Measurements from ENCODE around the gene SCAMP2.
A peak's percentile ranks its signal among the peaks of the same experiment; 100 is the strongest.
"Not testable (repeated sequence)": the region's sequence is repeated elsewhere in the genome, so short reads cannot be mapped to it uniquely, and the experiment has no call there.

SCAMP2 gene

GRCh38 chr15:74889883-74890664 lies 16.9 kb upstream of the SCAMP2 start, which contains the start of gene MPI:
TSS of gene MPI (plus strand) at chr15:74890042. CDS start at chr15:74890074, 32 bp downstream.
- peak; percentile 81 to 87 for DNase-seq

- DNase-seq: peak in 1 of 2 experiments; percentile 56
These were observed 16.3 kb upstream of the SCAMP2 start for GRCh38 chr15:74889390-74889882.

- no peak for DNase-seq
These were observed 15.6 kb upstream of the SCAMP2 start for GRCh38 chr15:74888716-74889115.

DNA sequence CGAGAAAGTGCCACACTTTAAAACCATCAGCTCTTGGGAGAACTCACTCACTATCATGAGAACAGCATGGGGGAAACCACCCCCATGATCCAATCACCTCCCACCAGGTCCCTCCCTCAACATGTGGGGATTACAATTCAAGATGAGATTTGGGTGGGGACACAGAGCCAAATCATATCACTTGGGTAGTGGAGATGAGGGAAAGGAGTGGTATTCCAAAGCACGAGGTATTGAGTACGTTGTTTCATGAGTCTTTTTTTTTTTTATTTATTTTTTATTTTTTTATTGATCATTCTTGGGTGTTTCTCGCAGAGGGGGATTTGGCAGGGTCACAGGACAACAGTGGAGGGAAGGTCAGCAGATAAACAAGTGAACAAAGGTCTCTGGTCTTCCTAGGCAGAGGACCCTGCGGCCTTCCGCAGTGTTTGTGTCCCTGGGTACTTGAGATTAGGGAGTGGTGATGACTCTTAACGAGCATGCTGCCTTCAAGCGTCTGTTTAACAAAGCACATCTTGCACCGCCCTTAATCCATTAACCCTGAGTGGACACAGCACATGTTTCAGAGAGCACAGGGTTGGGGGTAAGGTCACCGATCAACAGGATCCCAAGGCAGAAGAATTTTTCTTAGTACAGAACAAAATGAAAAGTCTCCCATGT lies 14.5 kb upstream of the SCAMP2 start:
- not testable (repeated sequence) for DNase-seq

DNA sequence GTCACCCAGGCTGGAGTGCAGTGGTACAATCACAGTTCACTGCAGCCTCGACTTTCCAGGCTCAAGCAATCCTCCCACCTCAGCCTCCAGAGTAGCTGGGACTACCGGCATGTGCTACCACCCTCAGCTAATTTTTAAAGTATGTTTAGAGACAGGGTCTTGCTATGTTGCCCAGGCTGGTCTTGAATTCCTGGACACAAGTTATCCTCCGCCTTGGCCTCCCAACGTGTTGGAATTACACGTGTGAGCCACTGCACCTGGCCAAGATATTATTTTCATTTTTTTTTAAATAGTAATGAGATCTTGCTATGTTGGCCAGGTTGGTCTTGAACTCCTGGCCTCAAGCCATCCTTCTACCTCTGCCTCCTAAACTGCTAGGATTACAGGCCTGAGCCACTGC lies 12.3 kb upstream of the SCAMP2 start:
- DNase-seq: no peak

- DNase-seq: no peak
These were observed 11.5 kb upstream of the SCAMP2 start for GRCh38 chr15:74884428-74885223.

- no peak for DNase-seq
These were observed 9.4 kb upstream of the SCAMP2 start for GRCh38 chr15:74882528-74882927.

DNA sequence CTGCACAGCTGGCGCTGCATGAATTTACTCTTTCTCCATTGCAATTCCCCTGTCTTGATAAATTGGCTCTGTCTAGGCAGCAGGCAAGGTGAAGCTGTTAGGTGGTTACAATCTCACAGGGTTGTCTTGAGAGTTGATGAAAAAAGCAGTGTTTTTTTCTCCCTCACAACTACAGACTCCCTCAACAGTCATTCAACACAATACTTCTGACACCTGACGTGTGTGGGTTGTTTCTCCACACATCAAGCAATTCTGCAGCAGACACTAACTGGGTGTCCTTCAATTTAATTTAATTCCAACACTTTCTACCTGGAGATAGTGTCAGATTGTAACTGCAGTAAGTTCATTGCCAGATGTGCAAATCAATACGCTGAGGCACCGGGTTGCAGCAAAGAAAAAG lies 5.1 kb upstream of the SCAMP2 start:
- no peak for DNase-seq

- peak in 1 of 2 experiments; percentile 24 for DNase-seq
These were observed 725 bp upstream of the SCAMP2 start for GRCh38 chr15:74873756-74874424.

DNA sequence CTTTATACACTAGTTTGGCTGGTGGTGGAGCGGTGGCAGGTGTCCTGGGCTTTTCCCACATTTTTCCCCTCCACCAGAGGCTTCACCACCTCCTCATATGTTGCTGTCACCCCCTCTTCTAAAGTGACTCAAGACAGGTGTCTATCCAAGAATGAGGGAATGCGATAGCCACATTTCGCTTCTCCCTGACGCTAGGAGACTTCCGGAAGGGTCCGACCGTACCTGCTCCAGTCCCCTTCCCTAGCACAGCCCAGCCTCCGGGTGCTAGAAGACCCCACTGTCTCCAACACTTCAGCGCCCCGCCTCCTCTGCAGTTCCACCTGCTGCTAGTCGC lies 496 bp downstream of the SCAMP2 start:
- DNase-seq: no peak

DNA sequence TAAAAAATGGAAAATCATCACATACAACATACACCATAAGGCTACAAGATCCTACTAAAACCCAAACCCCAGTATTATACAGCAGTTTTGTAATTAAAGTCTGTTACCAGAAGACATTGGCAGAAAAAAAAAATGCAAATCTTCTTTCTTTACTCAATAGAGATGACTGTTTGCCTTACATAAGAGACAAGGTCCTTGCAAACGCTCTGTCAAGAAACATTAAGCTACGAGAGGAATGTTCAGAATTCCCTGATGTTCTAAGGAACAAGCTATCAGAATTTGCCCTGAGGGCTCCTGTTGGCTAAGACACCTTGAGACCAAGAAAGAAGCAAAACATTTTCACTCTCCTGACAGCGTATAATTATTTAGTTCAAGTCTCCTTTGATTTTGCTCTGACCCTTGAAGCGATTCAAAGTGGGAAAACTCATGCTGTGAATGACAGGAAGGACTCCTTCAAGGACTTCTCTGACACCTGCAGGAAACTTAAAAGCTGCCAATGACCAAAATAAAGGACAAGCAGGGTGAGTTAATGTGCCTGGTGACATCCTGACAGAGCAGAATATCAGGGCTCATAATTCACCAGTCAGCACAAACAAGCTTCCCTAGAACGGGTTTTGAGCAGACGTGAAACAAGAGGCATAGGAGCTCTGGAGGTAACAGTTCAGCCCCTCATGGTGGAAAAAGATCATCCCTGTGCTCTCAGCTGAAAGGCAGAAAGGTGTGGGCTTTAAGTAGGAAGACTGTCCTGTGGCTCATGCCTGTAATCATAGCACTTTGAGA lies 2.5 kb downstream of the SCAMP2 start:
- DNase-seq: no peak

- DNase-seq: no peak
These were observed 3.3 kb downstream of the SCAMP2 start for GRCh38 chr15:74869726-74870407.

DNA sequence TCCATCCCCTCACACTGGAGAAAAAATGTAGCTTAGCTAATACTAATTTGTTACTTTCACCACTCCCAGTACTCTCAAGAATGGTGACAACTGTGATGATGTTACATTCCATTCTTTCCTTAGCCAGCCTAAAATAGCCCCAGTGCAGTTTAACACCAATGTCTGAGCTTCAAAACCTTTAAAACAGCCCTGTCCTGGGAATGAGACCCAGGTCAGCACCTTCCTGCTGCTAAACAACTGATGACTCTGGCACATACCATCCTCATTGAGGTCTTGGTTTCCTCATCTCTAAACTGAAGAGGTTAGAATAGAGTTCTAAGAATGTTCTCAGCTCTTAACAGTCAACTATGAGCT lies 3.8 kb downstream of the SCAMP2 start:
- no peak for DNase-seq

- DNase-seq: no peak
These were observed 5.1 kb downstream of the SCAMP2 start for GRCh38 chr15:74868059-74868458.

DNA sequence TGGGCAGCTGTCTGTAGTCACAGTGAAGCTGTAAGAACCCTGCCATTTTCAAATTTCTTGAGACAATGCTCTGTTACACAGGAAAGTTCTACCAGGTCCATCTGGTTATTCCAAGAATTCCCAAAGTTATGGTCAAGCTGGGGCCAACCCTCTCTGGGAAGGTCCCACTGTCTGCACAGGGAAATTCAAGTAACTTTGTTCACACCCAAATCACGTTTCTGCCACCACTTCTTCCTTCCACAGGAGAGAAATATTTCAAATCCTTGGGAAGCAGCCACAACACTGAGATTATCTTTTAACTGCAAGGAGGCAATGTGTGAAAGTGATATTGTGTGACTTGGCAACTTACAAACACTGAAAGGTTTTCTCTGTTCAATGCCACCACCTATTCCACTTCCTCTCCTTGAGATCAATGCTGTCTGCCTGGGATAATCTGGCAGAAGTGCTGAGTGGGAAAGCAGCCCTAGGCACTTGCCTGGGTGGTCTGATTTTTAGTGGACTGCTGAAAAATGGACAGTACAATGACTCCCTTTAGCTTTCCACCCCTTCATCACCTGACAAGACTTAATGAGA lies 5.6 kb downstream of the SCAMP2 start:
- no peak for DNase-seq

DNA sequence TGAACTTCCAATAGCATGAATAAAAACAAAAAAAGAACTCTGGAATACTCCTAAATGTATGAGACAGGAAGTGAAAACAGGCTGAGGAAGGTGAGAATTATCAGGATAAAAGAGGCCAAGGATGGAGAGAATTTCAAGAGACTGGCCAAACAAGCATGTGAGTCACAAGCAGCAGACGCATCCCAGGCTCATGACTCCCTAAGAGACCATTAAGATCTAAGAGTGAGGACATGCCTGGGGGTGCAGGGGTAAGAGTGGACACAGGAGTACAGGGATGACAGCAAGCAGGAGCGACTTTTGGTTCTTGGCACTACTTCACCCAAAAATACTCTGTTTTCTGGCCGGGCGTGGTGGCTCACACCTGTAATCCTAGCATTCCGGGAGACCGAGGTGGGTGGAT lies 7.1 kb downstream of the SCAMP2 start:
- no peak for DNase-seq

DNA sequence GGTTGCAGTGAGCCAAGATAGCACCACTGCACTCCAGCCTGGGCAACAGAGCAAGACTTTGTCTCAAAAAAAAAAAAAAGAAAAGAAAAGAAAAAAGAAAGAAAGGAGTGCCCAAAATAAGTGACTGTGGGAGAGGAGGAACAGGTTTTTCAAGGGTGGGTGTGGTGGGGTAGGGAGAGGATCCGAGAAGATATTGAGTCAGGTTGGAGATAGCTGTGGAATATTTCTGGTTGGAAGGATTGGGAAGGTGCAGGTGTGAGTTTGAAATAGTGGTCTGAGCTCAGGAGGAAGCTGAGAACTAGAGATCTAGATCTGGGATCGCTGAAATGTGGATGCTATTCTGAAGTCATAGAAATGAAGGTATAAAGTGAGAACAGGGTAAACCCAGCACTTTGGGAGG lies 7.8 kb downstream of the SCAMP2 start:
- no peak for DNase-seq

DNA sequence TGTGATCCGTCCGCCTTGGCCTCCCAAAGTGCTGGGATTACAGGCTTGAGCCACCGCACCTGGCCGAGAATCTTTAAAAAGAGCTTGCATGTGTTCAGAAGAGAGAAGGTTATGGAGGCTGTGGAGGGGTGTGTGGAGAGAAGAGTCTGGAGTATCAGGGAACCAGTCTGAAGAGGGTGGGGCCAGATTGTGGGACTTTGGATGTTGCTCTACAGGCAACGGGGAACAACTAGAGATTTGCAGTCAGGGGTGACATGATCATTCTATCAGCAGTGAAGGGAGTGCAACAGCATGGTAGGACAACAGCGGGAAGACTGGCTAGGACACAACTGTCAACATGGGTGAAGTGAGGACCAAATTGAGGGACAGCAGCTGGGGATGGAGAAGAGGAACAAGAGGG lies 8.9 kb downstream of the SCAMP2 start:
- DNase-seq: no peak

GRCh38 chr15:74863239-74864056 lies 9.7 kb downstream of the SCAMP2 start:
- no peak for DNase-seq

- no peak for DNase-seq
These were observed 14.8 kb downstream of the SCAMP2 start for GRCh38 chr15:74858369-74858740.
